GM10847 (cell line): ENCODE measurements around the gene CLRN3.

Experiments
- POLR2A ChIP-seq: IDR thresholded peaks from 2 replicates; pipeline ENCODE4 v1.6.1; 2011; ENCODE audit not compliant: insufficient read length; ENCODE audit errors: extremely low read depth

The CLRN3 gene

DNA sequence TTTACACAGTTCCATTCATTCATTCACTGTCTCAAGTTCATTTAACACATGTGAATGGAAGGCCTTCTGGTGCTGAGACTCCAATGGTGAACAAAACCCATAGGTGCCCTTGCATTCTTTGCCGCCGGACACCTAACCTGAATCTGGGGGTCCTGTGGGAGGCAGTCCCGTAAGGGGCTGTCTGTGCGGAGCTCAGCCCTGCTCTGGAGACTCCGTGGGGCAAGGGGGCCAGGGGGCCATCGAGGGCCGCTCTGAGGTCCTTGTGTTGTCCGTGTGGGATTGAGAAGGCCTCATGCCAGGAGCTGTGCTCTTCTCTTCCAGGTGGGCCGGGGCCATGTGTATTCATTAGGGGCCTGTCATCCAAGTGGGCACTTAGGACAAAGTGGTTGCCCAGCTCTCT is 29.5 kb upstream of the CLRN3 start:
- TF ChIP-seq POLR2A, result no peak

DNA sequence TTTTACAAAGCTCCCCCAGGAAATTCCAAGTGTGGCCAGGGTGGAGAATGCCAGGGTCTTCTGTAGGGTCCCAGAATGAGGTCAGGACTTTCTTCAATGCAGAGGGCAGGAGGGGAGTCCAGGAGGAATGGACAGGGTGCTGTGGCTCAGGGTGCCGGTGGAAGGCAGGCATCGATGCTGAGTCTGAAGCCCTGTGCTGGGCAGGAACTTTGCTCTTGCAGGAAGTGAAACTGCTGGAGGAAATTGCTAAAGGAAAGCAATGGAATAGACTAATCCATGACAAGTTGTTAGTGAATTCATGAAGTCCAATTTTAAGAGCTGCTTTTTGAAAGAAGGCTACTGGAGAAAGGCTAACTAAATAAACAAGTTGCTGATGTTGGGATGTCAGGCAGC is 29.0 kb upstream of the CLRN3 start:
- no peak for TF ChIP-seq POLR2A

DNA sequence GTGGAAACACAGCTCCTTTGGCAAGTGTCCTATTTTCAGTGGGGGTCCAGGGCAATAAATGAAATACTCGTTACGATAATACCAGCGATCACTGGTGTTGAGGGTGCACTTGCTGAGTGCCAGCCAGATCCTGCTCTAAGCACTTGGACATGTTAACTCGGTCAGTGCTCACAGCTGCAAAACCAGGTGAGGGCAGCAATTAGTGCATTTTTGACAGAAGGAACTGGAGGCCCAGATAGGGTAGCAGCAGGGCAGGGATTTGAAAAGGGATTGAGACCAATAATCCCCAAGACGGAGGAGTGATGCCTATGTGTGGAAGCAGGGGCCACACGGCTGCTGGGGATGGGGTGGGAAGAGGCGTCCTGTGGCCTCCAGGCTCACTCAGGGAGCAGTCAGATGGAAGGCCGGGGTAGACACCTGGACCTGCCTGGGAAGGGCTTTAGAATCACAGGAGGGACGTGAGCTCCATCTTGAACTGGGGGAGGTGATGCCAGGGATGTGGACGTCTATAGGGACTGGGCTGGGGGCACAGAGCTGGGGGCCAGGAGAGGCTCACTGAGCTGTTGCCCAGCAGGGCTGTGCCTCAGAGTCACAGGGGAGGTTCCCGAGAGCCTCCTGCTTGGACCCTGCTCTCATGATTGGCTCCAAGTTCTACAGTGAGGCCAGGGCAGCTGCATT is 28.5 kb upstream of the CLRN3 start:
- no peak for TF ChIP-seq POLR2A

DNA sequence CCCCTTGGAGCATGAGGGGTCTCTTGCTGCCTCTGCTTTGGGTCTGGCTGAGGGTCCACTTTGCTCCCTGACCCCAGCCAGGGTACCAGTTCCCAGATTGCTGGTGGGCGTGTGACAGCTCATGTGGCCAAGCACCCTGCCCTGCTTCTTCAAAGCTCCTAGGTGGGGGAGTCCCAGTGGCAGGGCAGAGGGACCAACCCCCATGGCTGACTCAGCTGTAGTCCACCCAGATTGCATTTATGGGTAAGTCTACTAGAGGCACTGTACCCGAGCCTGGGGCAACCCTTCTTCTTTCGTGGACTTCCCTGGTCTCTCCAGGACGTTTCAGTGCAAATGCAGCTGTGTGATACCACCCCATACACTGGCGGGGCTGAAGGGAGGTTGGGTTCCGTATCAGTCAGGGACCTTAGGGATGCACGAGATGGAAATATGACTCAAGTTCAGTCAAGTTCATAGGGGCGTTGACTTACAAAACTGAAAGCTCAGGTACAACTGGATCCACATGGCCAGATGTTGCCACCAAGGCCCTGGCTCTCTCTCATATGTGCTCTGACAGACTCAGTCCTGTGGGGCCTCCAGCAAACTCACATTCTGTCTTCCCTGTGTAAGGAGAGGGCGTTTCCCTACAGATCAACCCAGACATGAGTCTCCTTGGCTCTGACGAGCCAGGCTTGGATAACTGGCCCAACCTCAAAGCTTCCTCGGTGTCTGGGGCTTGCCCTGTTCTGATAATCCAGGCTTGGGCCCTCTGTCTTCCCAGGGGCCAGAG is 27.7 kb upstream of the CLRN3 start:
- TF ChIP-seq POLR2A, result no peak

DNA sequence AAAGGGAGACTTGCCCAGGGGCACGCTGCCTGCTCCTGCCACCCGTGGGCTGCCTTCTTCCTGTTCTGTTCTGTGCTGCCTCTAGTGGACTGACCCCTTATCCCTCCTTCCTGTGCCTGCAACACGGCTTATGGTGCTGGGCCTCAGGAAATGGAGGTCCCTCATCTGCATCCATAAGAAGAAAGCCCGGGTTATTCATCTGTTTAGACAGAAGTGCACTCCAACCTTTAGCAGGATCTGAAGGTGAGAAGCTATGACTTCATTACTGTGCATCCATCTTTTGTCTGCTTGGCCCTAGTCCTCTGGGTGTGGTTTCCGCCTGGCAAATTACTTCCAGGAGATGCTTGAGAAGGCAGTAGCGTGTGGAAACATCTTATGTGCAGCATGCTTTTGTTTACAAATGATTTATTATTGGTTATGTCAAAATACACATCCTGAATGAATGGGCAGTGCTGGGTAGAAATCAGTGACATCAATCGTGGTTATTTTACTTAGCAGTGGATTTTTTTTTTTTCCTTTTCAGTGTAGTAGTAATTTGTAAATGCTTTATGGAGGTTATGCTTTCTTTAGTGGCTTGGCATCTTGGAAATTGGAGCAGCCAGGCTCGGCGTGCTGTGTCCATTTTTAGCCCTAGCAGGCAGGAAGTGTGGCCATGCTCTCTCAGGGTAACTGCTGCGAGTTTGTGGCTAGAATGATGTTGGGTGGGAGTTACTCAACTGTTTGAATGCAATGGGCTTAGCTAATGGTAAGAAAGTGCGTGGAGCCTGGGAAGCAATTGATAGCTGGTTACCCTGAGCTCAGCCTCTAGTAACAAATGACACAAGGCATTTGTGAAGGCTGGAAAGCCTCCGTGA is 26.9 kb upstream of the CLRN3 start:
- TF ChIP-seq POLR2A, result no peak

DNA sequence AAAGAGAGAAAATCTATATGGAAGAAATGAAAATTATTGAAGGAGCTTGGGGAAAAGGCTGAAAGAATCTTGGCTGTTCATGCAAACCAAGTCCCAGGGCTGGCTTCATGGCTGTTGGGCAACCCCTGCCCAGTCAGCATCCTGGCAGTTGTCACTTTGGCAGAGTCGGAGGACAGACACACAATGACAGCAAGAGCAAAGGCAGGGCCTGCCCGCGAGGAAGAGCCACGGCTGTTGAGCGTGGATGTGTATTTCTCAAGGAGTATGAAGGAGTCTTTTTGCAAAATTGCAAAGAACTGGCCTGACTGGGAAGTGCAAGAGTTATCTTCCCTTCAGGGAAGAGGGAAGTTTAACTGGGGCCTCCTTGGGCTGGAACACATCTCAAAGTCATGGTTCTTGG is 25.8 kb upstream of the CLRN3 start:
- no peak for TF ChIP-seq POLR2A

DNA sequence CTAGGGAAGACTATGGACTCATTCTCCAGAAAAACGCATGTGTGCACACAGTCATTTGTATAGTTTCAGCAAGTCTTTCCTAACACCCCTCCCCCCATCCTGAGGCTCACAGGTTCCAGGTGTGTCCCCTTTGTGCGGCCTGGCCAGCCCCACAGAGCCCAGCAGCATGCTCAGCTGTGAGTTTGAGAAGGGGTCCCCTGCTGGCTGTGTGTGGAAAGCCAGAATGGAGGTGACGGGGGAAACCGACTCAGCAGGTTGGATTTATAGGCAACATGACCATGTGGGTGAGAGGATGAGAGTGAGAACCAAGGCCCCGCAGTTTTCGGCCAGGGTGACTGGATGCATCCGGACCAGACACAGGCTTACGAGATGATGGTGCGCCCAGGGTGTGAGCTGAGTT is 24.1 kb upstream of the CLRN3 start:
- TF ChIP-seq POLR2A, result no peak

DNA sequence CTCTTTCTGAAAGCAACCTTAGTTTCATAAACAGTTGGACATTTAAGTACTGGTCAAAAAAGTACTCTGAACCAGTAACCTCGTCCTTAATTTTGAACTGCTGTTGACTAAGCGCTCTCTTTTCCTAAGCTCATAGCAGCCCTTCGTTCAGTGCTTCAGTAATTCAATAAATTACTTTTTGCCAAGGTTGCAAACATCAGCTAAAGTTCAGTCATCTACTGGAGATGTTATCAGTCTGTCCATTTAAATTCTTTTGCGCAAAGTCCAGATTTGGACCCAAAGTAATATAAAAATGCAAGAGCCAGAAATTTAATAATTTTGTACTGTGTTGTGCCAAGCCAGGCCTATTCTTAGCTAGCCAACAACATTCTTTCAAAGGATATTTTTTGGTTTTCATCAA is 22.6 kb upstream of the CLRN3 start:
- TF ChIP-seq POLR2A, result no peak

DNA sequence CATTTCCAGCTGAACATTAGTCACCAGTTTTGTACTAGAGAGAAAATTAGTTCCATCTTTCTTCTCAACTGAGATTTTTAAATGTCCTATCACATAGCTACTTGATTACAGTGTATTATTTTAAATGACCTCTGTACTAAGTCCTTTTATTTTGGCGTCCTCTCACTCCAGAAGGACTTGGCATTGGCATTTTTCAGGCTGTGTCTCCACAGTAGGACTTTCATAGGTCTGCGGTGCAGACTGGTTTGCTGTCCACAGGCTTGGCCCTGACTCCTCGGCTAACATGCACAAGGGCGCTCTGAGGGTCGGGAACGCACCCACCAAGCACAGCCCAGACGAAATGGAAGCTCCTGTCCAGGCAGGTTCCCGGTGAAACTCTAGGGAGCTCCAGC is 20.6 kb upstream of the CLRN3 start:
- no peak for TF ChIP-seq POLR2A

DNA sequence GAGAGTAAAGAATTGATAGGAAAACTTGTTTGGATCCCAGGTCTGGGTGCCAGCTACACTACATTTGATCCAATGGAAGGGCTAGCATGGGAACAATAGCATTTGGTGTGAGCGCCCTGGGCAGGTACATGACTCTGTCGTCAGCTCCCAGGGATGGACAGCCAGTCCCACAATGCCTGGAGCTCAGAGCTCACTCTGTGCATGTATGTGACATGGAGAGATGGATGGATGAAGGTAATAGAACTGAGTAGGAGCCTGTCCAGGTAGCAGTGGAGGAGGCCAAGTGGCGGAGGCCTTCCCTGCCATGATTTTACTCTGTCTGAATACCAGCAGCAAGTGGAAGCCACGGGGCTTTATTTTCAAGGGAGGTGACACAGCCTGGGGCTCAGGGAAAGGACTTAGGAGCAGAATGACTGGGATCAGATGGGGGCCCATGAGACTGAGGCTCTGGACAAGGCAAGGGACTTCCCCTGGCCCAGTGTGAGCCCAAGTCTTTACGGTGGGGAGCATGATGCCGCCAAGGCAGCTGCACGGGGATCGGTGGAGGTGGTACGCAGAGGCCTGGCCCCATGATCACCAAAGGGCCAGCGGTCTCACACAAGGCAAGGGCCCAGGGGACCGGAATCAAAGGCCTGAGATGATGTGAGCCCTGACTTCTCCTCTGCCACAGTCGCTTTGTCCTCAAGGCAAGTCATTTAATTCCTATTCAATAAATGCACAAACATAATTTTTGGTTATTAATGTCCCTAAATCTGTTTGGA is 20.0 kb upstream of the CLRN3 start:
- TF ChIP-seq POLR2A, result no peak

DNA sequence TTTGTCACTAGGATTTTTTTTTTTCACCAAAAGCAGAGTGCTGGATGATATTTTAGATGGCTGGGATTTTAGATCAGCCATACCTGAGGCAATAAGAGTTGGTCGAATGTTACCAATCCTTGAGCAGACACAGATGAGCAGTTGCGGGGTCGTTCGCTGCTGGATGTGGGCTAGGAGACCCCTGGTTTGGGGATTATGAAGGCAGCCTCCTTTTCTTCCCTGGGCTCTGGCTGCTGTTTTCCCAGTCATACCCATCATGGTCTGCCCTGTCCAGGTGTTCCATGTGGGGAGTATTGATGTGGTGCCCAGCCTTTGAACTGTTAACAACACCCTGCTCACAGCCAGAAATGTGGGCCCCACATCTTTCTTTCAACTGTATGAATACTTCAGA is 19.1 kb upstream of the CLRN3 start:
- no peak for TF ChIP-seq POLR2A

DNA sequence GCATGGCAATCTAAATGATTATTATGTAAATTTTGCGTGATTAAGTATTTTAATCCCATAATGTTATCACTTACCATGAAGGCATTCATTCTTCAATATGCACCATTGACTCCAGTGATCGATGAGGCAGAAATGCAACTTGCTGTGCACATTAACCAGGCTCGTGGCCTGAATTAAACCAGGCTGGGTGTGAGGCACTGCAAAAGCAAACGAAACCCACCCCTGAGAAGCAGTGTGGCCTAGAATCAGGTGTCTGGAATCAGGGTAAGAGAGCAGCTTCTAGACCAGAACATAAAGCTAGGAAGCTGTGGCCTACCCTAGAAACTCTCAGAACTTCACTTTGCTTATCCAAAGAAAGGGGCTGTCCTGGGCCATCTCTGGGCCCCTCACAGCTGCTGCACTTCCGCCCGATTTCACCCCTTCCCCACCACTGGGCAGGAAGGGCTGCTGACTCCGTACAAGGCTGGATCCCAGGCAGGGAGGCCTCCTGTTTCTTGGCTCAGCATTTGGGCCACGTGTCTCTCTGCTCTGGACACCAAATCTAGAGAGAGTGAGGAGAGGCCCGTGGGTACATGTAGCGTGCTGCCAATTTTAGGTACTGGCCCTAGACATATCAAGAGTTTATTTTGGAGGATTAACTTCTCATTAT is 18.6 kb upstream of the CLRN3 start:
- TF ChIP-seq POLR2A, result no peak

DNA sequence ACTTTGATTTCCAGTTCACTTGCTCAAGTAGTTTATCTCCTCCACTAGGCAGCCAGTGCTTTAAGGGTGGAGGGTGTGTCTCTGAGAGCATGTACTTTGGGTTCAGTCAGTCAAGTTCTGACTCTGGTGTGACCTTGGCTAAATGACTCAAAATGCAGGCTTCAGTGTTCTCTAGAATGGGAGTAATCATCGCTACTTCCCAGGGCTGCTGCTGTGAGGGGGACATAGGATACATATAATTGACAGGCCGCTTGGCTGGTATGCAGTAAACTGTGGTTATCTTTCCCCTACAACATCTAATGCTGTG is 17.7 kb upstream of the CLRN3 start:
- no peak for TF ChIP-seq POLR2A

DNA sequence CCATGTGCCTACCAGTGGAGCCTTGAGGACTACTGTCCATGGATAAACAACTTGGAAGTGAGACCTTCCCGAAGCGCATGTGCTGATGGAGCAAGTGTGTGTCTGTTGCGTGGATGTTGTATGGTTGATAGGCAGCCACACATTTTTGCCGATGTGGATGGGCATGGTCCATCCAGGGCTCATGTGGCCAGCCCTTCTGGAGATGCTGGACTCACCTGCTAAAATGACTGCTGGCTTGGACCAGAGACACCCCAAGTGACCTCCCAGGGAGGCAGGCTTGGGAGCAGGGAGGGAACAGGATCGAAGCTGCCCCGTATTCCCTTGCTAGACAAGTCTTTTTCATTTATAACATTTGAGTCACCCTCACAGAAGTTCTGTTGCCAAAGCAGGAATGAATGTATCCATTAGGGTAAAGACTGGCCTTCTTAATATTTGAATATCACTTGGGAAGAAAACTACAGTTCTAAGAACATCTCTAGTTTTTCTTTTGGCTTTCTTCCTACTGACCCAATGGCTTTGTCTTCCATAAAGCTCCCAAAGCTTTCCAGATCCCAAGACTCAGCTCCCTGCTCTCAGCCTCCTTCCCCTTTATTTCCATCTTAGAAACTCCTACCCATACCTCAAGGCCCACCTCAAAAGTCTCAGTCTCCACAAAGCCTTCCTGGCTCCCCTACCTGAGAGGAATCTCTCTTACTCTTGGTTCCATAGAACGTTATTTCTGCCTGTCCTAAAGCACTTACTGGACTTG is 17.1 kb upstream of the CLRN3 start:
- TF ChIP-seq POLR2A, result no peak

DNA sequence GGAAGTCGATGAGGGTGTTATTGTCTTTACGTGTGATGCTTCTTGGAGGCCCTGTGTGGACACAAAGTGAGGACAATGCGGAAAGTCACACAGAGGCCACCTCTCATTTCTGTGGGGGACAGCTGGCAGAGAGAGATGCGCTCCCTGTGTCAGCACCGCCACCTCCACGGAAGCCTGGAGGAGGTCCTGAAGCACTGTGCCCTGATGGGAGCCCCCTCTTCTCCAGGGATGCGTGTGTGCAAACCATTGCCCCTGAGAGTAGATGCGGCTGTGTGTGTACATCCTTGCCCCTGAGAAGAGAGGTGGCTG is 16.2 kb upstream of the CLRN3 start:
- TF ChIP-seq POLR2A, result no peak
